Measurements from ENCODE around the gene OR2Y1.
"Not testable (repeated sequence)": the region's sequence is repeated elsewhere in the genome, so short reads cannot be mapped to it uniquely, and the experiment has no call there.

OR2Y1 gene

GRCh38 chr5:180769821-180770220, 30.0 kb upstream of the OR2Y1 start:
- no peak for TF ChIP-seq CTCF (IDR thresholded peaks at IDR 0.05; ENCODE audit: low read depth, low read length)

GRCh38 chr5:180755601-180756000, 15.7 kb upstream of the OR2Y1 start:
- DNase-seq (ENCODE audit: extremely low read depth, low read depth) = no peak
- TF ChIP-seq CTCF (IDR thresholded peaks at IDR 0.05; ENCODE audit: low read depth, low read length) = no peak

More at GRCh38 chr5:180769821-180770220, 30.0 kb upstream of the OR2Y1 start:
- DNase-seq (ENCODE audit: extremely low read depth, low read depth) = no peak

GRCh38 chr5:180744253-180744652, 4.4 kb upstream of the OR2Y1 start:
- no peak for DNase-seq (ENCODE audit: extremely low read depth, low read depth)
- TF ChIP-seq CTCF (IDR thresholded peaks at IDR 0.05; ENCODE audit: low read depth, low read length) = no peak

- no peak for TF ChIP-seq CTCF (IDR thresholded peaks at IDR 0.05; ENCODE audit: low read depth, low read length)
- no peak for DNase-seq (ENCODE audit: extremely low read depth, low read depth)
These were observed 2.9 kb upstream of the OR2Y1 start for GRCh38 chr5:180742727-180743126.

GRCh38 chr5:180740953-180741352, 1.1 kb upstream of the OR2Y1 start:
- not testable (repeated sequence) for DNase-seq (ENCODE audit: extremely low read depth, low read depth)

GRCh38 chr5:180739271-180739670, 587 bp downstream of the OR2Y1 start:
- no peak for TF ChIP-seq CTCF (IDR thresholded peaks at IDR 0.05; ENCODE audit: low read depth, low read length)
- no peak for DNase-seq (ENCODE audit: extremely low read depth, low read depth)

GRCh38 chr5:180736536-180736935, 3.3 kb downstream of the OR2Y1 start:
- TF ChIP-seq CTCF (IDR thresholded peaks at IDR 0.05; ENCODE audit: low read depth, low read length) = no peak
- DNase-seq (ENCODE audit: extremely low read depth, low read depth) = no peak

- DNase-seq (ENCODE audit: extremely low read depth, low read depth) = no peak
- TF ChIP-seq CTCF (IDR thresholded peaks at IDR 0.05; ENCODE audit: low read depth, low read length) = no peak
These were observed 14.9 kb downstream of the OR2Y1 start for GRCh38 chr5:180724944-180725343.

Measured in AG09319 (cell line).